T follicular helper cell (primary cell): ENCODE measurements around the gene RPH3AL.

Experiments used
- DNase-seq: peaks from one replicate; pipeline ENCODE4 v3.0.0-alpha.2; 2020; ENCODE audit warnings: low read depth

Gene RPH3AL

DNA sequence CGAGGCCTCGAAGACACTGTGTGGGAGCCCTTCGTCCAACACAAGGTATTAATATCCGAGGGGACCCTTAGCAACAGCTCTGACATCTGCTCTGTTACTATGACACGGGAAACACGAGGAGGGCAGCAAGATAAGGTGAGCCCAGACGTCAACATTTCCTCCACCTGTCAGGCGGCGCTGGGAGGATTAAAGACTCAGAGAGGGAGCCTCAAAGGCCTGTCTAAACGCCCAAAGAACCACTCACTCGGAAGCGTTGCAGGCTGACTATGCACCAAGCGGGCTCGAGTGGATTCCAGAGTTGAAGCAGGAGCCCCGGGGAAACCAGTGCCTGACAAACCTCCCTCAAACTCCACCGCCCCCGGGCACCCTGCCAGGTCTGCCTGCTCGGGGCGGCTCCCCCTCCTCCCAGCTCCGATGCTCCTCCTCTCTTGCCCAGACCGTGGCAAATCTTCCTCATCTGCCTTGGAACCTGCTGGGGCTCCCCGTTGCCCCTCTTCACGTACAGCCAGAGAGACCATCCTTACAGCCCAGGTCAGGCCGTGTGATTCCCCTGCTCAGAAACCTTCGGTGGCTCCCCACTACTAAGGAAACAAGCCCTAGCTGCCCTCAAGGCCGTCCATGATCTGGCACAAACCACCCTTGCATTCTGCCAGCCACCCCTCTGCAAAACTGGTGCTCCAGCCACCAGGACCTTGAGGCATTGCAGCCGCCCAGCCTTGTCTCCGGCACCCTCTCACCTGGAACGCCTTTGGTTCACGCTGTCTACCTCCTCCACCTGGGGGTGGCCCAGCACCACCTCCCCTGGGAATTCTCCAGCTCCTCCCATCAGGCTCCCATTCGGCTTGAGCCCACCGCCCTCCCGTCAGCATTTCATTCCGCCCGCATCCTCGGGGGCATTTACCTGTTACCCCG is 16.2 kb downstream of the RPH3AL start:
- no peak for DNase-seq

GRCh38 chr17:335691-336090 is 16.9 kb downstream of the RPH3AL start:
- DNase-seq, result no peak

DNA sequence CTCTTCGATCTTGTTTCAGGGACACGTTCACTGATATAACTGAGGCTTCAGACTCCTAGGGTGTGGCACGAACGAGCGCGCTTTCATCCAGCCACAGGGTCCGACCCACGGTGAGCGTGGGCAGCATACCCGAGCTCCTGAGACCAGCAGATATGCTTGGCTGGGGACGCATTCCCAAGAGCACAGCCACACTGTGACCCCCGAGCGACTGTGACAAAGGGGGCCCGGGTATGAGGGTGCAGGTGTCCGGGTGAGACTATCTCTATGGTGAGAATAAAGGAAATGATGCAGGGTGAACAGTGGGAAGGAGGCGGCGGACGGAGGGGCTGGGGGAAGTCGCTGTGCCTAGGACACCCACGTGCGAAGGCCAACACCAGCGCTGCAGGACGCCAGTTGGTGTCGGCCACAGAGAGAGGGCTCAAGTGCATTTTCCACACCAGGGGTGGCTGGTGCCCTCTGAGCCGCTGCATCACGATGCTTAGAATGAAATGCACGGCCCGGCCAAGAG is 17.6 kb downstream of the RPH3AL start:
- DNase-seq, result no peak

DNA sequence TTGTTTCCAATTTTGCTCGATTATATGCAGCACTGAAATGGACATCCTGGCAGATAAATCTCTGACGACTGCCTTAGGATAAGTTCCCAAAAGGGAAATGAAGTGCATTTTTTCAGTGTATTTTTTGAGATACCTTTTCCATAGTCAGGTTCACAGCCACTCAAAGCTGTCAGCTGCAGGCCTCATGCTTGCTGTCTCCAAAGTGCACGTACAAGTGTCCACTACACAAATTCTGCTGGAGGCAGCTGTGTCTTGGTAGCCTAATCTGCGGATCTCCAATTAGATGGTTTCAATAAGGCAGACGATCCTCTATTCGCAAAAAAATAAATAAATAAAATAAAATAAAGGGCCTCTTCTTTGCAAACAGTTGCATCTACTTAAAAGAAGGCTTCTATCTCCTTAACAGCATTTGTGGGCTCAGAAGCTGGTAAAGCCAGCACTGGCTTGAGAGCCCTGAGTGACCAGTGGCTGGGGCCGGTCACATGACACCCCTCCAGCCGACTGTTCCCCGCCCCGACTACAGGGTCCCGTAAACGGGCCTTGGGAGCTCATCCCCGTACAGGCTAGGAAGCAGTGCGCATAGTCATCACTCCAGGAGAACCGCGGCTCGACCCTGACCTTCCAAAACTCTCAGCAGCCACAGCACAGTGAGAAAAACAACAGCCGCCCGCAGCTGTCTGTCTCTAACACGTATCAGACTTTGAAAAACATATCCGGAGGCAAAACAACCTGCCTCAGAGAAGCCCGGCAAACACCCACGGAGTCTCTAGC is 18.8 kb downstream of the RPH3AL start:
- no peak for DNase-seq

- DNase-seq, result no peak
Observed at GRCh38 chr17:332558-333322, 19.9 kb downstream of the RPH3AL start.

- no peak for DNase-seq
Observed at GRCh38 chr17:332023-332422, 20.6 kb downstream of the RPH3AL start.

- DNase-seq, result no peak
Observed at GRCh38 chr17:330993-331701, 21.5 kb downstream of the RPH3AL start.

DNA sequence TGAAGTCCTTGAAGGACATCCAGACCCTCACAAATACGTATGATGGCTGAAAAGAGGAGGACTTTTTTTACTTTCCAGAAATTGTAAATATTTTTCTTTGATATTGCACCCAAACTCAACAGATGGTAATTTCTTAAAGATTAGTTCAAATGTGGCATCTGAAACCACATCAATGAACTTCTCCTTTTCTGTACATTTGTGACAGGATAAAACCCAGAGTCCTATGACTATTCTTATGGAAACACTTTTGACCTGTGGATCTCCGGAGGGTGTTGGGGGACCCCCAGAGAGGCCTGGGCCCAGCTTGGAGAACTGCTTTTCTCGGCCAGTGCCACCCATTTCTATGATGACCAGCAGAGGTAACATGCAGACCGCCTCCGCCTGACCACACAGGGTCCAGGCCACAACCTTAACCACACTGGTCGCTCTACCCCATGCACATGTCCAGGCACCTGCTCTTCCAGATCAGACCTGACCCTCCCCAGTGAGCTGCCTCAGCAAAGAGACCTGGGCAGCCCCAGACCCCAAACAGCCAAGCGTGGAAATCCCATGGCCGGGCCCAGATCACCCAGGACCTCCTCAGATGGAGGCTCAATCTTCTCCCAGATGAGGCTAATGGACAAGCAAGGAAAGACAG is 22.7 kb downstream of the RPH3AL start:
- DNase-seq, result no peak

GRCh38 chr17:327971-328370 is 24.6 kb downstream of the RPH3AL start:
- no peak for DNase-seq

DNA sequence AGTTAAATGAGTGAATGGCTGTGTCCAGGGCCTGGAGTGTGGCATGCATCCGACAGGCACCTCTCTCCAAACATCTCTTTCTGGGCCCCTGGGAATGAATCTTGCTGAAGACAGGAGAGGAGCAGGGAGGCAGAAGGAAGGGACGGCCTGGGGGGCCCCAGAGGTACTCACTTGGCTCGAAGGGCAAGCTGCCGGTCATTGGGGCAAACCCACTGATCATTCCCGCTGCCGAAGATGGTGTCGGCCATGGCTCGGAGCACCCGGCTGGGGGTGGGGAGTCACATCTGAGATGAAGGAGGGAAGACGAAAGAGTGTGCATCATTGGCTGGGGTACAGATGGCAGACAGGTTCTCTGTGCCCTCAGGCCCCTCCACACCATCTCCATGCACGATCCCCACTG is 25.3 kb downstream of the RPH3AL start:
- no peak for DNase-seq

GRCh38 chr17:326010-326621 is 26.5 kb downstream of the RPH3AL start:
- no peak for DNase-seq

GRCh38 chr17:325270-326009 is 27.2 kb downstream of the RPH3AL start:
- no peak for DNase-seq

GRCh38 chr17:323721-324571 is 28.7 kb downstream of the RPH3AL start:
- DNase-seq, result no peak

GRCh38 chr17:323181-323580 is 29.4 kb downstream of the RPH3AL start:
- no peak for DNase-seq

- DNase-seq, result no peak
Observed at GRCh38 chr17:322006-322780, 30.4 kb downstream of the RPH3AL start.

DNA sequence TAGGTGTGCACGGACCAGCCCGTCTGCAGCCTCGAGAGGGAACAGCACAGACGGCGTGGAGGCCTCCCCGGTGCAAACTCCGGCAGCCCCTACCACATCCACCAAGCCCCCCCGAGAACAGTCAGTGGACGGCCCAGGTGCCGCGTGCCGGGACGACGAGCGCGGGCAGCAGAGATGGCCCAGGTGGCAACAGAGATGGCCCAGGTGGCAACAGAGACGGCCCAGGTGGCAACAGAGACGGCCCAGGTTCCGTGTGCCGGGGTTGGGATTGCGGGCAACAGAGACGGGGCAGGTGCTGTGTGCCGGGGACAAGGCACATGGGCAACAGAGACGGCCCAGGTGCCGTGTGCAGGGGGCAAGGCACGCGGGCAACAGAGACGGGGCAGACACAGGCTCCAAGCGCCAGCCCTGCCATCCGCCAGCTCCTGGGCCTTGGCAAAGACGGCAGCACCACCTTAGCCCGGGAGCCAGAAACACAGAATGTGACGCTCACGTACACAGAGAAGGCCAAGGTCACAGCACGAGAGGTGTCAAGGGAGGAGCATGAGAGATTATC is 31.1 kb downstream of the RPH3AL start:
- no peak for DNase-seq

GRCh38 chr17:320809-321385 is 31.7 kb downstream of the RPH3AL start:
- no peak for DNase-seq
